HUDEP-2 (cell line): ENCODE results near the gene CFAP107.
"Not testable (repeated sequence)": the region's sequence is repeated elsewhere in the genome, so short reads cannot be mapped to it uniquely, and the experiment has no call there.

ENCODE experiments used
- DNase-seq, 76 experiments: peaks; one replicate each; lab custom pipeline; 2025; ENCODE audit not compliant: unreplicated experiment in 76 of 76; lab: John Stamatoyannopoulos, UW

CFAP107 gene

GRCh38 chr1:12776801-12777557 lies 31.0 kb downstream of the CFAP107 start:
- DNase-seq: no peak

GRCh38 chr1:12778061-12778460 lies 32.1 kb downstream of the CFAP107 start:
- DNase-seq: no peak

DNA sequence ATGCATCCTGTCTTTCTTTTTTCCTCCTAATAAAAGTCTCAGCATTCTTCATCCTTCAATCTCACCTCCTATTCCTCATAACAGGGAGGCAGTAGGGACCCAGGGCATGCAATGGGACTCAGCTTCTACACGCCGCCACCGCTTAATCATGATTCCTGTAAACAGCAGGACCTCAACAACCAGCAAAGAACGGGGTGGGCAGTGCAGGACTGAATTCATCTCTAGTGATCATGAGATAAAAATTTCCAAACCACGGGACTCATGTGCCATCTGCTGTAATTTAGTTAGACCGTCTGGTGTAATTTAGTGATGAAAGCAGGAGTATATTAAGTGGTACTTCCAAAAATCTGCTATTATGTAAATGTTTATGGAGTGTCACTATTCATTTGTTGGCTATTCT lies 32.9 kb downstream of the CFAP107 start:
- DNase-seq: no peak

GRCh38 chr1:12781488-12781887 lies 35.5 kb downstream of the CFAP107 start:
- DNase-seq: not testable (repeated sequence)

GRCh38 chr1:12783783-12784182 lies 37.8 kb downstream of the CFAP107 start:
- DNase-seq: peak in 14 of 76 experiments; percentile 2 to 34 (median 15)

DNA sequence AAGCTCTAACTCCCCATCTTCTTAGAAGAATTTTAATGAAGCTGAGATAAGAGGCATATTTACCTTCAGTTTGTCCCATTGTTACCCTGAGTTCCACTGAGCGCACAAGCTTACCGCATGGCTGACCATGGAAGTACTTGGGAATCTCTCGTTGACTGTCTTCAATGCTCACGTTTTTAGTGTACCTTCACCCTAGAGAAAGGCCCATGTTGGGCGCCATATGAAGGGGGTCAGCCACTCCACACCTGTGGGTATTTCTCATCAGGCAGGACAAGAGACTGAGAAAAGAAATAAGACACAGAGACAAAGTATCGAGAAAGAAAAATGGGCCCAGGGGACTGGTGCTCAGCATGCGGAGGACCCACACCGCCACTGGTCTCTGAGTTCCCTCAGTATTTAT lies 38.7 kb downstream of the CFAP107 start:
- DNase-seq: not testable (repeated sequence)

DNA sequence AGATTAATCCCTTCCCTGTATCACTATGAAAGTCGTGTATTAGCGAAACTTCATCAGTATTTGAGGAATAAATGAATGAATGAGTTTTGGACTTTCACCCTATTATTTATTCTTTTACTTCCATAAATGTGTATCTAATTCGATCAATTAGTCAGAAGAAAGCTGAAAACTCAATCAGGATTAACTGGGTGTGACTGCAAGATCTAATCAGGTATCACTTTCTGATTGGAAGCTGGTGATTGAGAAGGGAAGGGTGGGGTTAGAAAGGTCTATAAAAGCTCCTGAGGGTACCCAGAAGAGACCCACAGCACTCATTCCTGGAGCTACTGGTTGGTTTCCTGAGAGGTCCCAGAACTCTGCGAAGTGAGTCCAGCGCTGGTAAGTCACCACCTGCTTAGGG lies 45.1 kb downstream of the CFAP107 start, which contains the start of gene PRAMEF1:
Gene PRAMEF1, plus strand, starts transcription at position 301 of the 400 bp plus-strand sequence. CDS start 1,831 bp downstream, outside the sequence.
- DNase-seq: not testable (repeated sequence)

DNA sequence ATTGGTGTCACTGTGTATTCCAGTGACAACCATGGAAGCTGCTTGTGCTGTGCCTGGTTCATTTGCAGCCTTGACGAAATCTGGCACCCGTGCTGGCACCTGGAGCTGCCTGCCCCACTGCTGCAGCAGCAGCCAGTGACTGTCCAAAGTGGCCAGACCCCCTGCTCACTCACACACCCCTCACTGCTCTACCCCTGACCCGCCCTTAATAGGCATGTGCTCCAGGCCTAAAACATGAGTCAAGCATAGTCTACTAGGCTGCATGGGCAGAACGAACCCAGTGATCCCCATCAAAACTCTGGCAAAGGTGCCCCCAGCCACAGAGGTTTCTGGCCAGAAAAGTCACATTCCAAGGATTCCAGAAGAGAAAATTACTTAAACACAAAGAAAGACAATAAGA lies 52.9 kb downstream of the CFAP107 start:
- DNase-seq: no peak

DNA sequence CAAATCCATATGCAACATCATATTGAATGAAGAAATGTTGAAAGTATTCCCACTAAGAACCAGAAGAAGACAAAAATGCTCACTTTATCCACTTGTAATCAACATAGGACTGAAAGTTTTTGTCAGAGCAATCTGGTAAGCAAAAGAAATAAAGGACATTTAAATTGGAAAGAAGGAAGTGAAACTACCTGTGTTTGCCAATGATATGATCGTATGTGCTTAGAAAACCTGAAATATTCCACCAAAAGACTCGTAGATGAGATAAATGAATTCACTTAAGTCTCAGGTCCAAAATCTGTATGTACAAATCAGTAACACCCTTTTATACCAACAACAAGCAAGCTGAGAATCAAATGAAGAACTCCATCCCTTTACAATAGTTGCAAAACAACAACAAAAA lies 53.7 kb downstream of the CFAP107 start:
- no peak for DNase-seq

- DNase-seq: no peak
Observed at GRCh38 chr1:12809933-12810332, 63.9 kb downstream of the CFAP107 start.

GRCh38 chr1:12810691-12811408 lies 64.8 kb downstream of the CFAP107 start:
- DNase-seq: no peak

DNA sequence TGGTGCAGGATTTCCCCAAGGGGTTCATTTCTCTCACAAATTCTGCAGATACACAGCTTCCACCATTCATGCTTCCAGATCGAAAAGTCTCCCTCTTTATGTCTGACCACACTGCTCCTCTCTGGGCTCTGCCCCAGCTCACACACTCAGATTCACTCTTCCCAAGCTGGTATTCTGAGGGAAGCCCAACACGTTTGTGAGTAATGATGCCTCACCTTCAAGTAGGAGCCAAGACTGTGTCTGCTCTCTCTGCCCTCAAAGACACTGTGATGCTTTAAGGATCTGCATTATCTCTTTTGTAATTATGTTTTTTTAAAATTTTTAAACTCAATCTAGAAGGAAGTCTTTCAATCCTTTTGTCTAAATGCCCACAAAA lies 65.4 kb downstream of the CFAP107 start:
- no peak for DNase-seq
